ENCODE data around the gene SPAG16.

The SPAG16 gene

GRCh38 chr2:214077727-214078126, 793.5 kb downstream of the SPAG16 start:
- no peak for DNase-seq (ENCODE audit: low read depth, low spot score)
- H3K9me3 ChIP-seq (ENCODE audit: low read depth, low read length), result no peaks in the 10 kb centered on the region
- H3K36me3 ChIP-seq (ENCODE audit: insufficient read depth, low read length), result no peaks in the 10 kb centered on the region
- no peak overlapping the region for H3K9ac ChIP-seq (ENCODE audit: insufficient read length)
- no peak overlapping the region for H3K27ac ChIP-seq
- TF ChIP-seq EZH2 (IDR thresholded peaks at IDR 0.05) (no peak), POLR2AphosphoS5 (IDR thresholded peaks at IDR 0.05; ENCODE audit: borderline replicate concordance, low read depth, low read length) (no peak), FOXP2 (optimal IDR thresholded peaks at IDR 0.05; ENCODE audit: control extremely low read depth, extremely low read length, insufficient read depth) (no peak)
- no peak overlapping the region for H3K4me3 ChIP-seq

- no peaks in the 10 kb centered on the region for H3K36me3 ChIP-seq (ENCODE audit: insufficient read depth, low read length)
Observed at GRCh38 chr2:214079032-214079431, 794.8 kb downstream of the SPAG16 start.

GRCh38 chr2:214088536-214088935, 804.3 kb downstream of the SPAG16 start:
- TF ChIP-seq FOXP2 (optimal IDR thresholded peaks at IDR 0.05; ENCODE audit: control extremely low read depth, extremely low read length, insufficient read depth) (no peak), EZH2 (IDR thresholded peaks at IDR 0.05) (no peak), POLR2AphosphoS5 (IDR thresholded peaks at IDR 0.05; ENCODE audit: borderline replicate concordance, low read depth, low read length) (no peak)
- no peak overlapping the region for H3K27ac ChIP-seq
- DNase-seq (ENCODE audit: low read depth, low spot score), result no peak
- H3K9me3 ChIP-seq (ENCODE audit: low read depth, low read length), result no peaks in the 10 kb centered on the region
- no peaks in the 10 kb centered on the region for H3K36me3 ChIP-seq (ENCODE audit: insufficient read depth, low read length)
- H3K9ac ChIP-seq (ENCODE audit: insufficient read length), result no peak overlapping the region
- H3K4me3 ChIP-seq, result no peak overlapping the region

More at GRCh38 chr2:214079032-214079431, 794.8 kb downstream of the SPAG16 start:
- H3K4me3 ChIP-seq, result no peak overlapping the region
- no peaks in the 10 kb centered on the region for H3K9me3 ChIP-seq (ENCODE audit: low read depth, low read length)
- H3K27ac ChIP-seq, result no peak overlapping the region
- TF ChIP-seq FOXP2 (optimal IDR thresholded peaks at IDR 0.05; ENCODE audit: control extremely low read depth, extremely low read length, insufficient read depth) (no peak), POLR2AphosphoS5 (IDR thresholded peaks at IDR 0.05; ENCODE audit: borderline replicate concordance, low read depth, low read length) (no peak), EZH2 (IDR thresholded peaks at IDR 0.05) (no peak)
- no peak for DNase-seq (ENCODE audit: low read depth, low spot score)
- H3K9ac ChIP-seq (ENCODE audit: insufficient read length), result no peak overlapping the region

GRCh38 chr2:214096208-214096715, 812.0 kb downstream of the SPAG16 start:
- Histone ChIP-seq H3K9me3 (ENCODE audit: low read depth, low read length) (no peaks in the 10 kb centered on the region), H3K27ac (no peak overlapping the region), H3K9ac (ENCODE audit: insufficient read length) (no peak overlapping the region), H3K4me3 (no peak overlapping the region), H3K36me3 (ENCODE audit: insufficient read depth, low read length) (no peaks in the 10 kb centered on the region)
- TF ChIP-seq EZH2 (IDR thresholded peaks at IDR 0.05) (no peak), POLR2AphosphoS5 (IDR thresholded peaks at IDR 0.05; ENCODE audit: borderline replicate concordance, low read depth, low read length) (no peak), FOXP2 (optimal IDR thresholded peaks at IDR 0.05; ENCODE audit: control extremely low read depth, extremely low read length, insufficient read depth) (no peak)
- DNase-seq (ENCODE audit: low read depth, low spot score), result no peak

- no peak for DNase-seq (ENCODE audit: low read depth, low spot score)
- Histone ChIP-seq H3K9me3 (ENCODE audit: low read depth, low read length) (no peaks in the 10 kb centered on the region), H3K36me3 (ENCODE audit: insufficient read depth, low read length) (no peaks in the 10 kb centered on the region), H3K4me3 (no peak overlapping the region), H3K9ac (ENCODE audit: insufficient read length) (no peak overlapping the region), H3K27ac (no peak overlapping the region)
- TF ChIP-seq POLR2AphosphoS5 (IDR thresholded peaks at IDR 0.05; ENCODE audit: borderline replicate concordance, low read depth, low read length) (no peak), EZH2 (IDR thresholded peaks at IDR 0.05) (no peak), FOXP2 (optimal IDR thresholded peaks at IDR 0.05; ENCODE audit: control extremely low read depth, extremely low read length, insufficient read depth) (no peak)
Observed at GRCh38 chr2:214098811-214099210, 814.5 kb downstream of the SPAG16 start.

- H3K9ac ChIP-seq (ENCODE audit: insufficient read length), result no peak overlapping the region
Observed at GRCh38 chr2:214100488-214100887, 816.2 kb downstream of the SPAG16 start.

GRCh38 chr2:214103276-214104001, 819.2 kb downstream of the SPAG16 start:
- no peaks in the 10 kb centered on the region for H3K9me3 ChIP-seq (ENCODE audit: low read depth, low read length)
- no peak overlapping the region for H3K4me3 ChIP-seq
- DNase-seq (ENCODE audit: low read depth, low spot score), result no peak
- H3K36me3 ChIP-seq (ENCODE audit: insufficient read depth, low read length), result no peaks in the 10 kb centered on the region
- H3K27ac ChIP-seq, result no peak overlapping the region
- no peak overlapping the region for H3K9ac ChIP-seq (ENCODE audit: insufficient read length)
- TF ChIP-seq EZH2 (IDR thresholded peaks at IDR 0.05) (no peak), POLR2AphosphoS5 (IDR thresholded peaks at IDR 0.05; ENCODE audit: borderline replicate concordance, low read depth, low read length) (no peak), FOXP2 (optimal IDR thresholded peaks at IDR 0.05; ENCODE audit: control extremely low read depth, extremely low read length, insufficient read depth) (no peak)

More at GRCh38 chr2:214100488-214100887, 816.2 kb downstream of the SPAG16 start:
- DNase-seq (ENCODE audit: low read depth, low spot score), result no peak
- TF ChIP-seq FOXP2 (optimal IDR thresholded peaks at IDR 0.05; ENCODE audit: control extremely low read depth, extremely low read length, insufficient read depth) (no peak), POLR2AphosphoS5 (IDR thresholded peaks at IDR 0.05; ENCODE audit: borderline replicate concordance, low read depth, low read length) (no peak)
- no peak overlapping the region for H3K27ac ChIP-seq
- H3K9me3 ChIP-seq (ENCODE audit: low read depth, low read length), result no peaks in the 10 kb centered on the region
- no peaks in the 10 kb centered on the region for H3K36me3 ChIP-seq (ENCODE audit: insufficient read depth, low read length)
- no peak overlapping the region for H3K4me3 ChIP-seq

- no peak for DNase-seq (ENCODE audit: low read depth, low spot score)
- Histone ChIP-seq H3K9me3 (ENCODE audit: low read depth, low read length) (no peaks in the 10 kb centered on the region), H3K9ac (ENCODE audit: insufficient read length) (no peak overlapping the region), H3K4me3 (no peak overlapping the region), H3K27ac (no peak overlapping the region), H3K36me3 (ENCODE audit: insufficient read depth, low read length) (no peaks in the 10 kb centered on the region)
- TF ChIP-seq FOXP2 (optimal IDR thresholded peaks at IDR 0.05; ENCODE audit: control extremely low read depth, extremely low read length, insufficient read depth), result no peak
- no peak for TF ChIP-seq POLR2AphosphoS5 (IDR thresholded peaks at IDR 0.05; ENCODE audit: borderline replicate concordance, low read depth, low read length)
- TF ChIP-seq EZH2 (IDR thresholded peaks at IDR 0.05), result no peak
Observed at GRCh38 chr2:214104219-214104618, 820.0 kb downstream of the SPAG16 start.
